GM12878 (cell line): Measurements from ENCODE around the gene RBM4. TPM values are rescaled to one million over a fixed set of nuclear protein-coding genes. Genes with fewer than 3 reads are reported as not detected.

Experiments
- FOXM1 ChIP-seq: IDR thresholded peaks from 2 replicates; pipeline ENCODE4 v1.6.1; 2012; ENCODE audit warnings: low read depth, mild to moderate bottlenecking, inconsistent platforms, low read length, moderate library complexity
- HDGF ChIP-seq: fragments of 450-650 bp; IDR thresholded peaks from 2 replicates; pipeline ENCODE4 v1.6.1; 2016; ENCODE audit warnings: antibody characterized with exemption
- MEF2A ChIP-seq: IDR thresholded peaks from 2 replicates; pipeline ENCODE4 v1.6.1; 2011; ENCODE audit warnings: low read depth, mild to moderate bottlenecking, low read length, moderate library complexity; ENCODE audit not compliant: insufficient read depth
- SP1 ChIP-seq: IDR thresholded peaks from one replicate; pipeline ENCODE4 v1.6.1; 2011; ENCODE audit warnings: low read depth, low read length
- SREBF2 ChIP-seq: IDR thresholded peaks from 2 replicates; pipeline ENCODE4 v1.6.1; 2012; ENCODE audit warnings: mild to moderate bottlenecking, low read length
- TBL1XR1 ChIP-seq: IDR thresholded peaks from 2 replicates; pipeline ENCODE4 v1.6.1; 2012; ENCODE audit warnings: low read depth, low read length, improper control_type of control experiment
- ZNF24 ChIP-seq: fragments of 450-650 bp; IDR thresholded peaks from 2 replicates; pipeline ENCODE4 v1.6.1; 2017; ENCODE audit warnings: antibody characterized with exemption, mild to moderate bottlenecking
- polyA plus RNA-seq, 11 experiments: library from polyadenylated mRNA; depleted of rRNA in 4 of 11; unstranded in 6 of 11; stranded (reverse) in 5 of 11; fragments of >200 nt; fragmentation: Nextera tagmentation in 4 of 11; fragmentation: Illumina TruSeq in 1 of 11; extraction: Ambion mirVana in 4 of 11; extraction: Trizol in 1 of 11; gene quantifications; 1 replicate in 1 of 11; 2 replicates in 10 of 11; pipeline versions ENCODE4 v1.2.1 to v1.2.3, GENCODE V29; 2011 to 2016; ENCODE audit warnings: inconsistent platforms in 2 of 11, missing spikeins in 2 of 11, low read depth in 1 of 11
- total RNA-seq, 4 experiments: library from RNA; depleted of rRNA in 3 of 4; stranded (reverse); fragments of >200 nt in 3 of 4; fragmentation: Illumina TruSeq in 1 of 4; extraction: Trizol in 1 of 4; gene quantifications; 2 replicates each; pipeline versions ENCODE4 v1.2.1 to v1.2.3, GENCODE V29; 2013 to 2021
- TF ChIP-seq, protein P1 (sequence below): fragments of 450-650 bp; IDR thresholded peaks from 2 replicates; pipeline ENCODE4 v1.6.1; 2016; ENCODE audit warnings: mild to moderate bottlenecking
- TF ChIP-seq, protein P2 (sequence below): fragments of 450-650 bp; IDR thresholded peaks from 2 replicates; pipeline ENCODE4 v1.6.1; 2018; ENCODE audit warnings: mild to moderate bottlenecking, low read depth, moderate library complexity; ENCODE audit not compliant: partially characterized antibody

Gene RBM4
- total and polyA plus RNA-seq, 10 of the 15 experiments (the other 5 are each of a cell fraction or from before 2014, with no cell fraction given): 105 to 224 (median 138) TPM

- TF ChIP-seq SP1: peak; percentile 94
- TF ChIP-seq, protein P1, sequence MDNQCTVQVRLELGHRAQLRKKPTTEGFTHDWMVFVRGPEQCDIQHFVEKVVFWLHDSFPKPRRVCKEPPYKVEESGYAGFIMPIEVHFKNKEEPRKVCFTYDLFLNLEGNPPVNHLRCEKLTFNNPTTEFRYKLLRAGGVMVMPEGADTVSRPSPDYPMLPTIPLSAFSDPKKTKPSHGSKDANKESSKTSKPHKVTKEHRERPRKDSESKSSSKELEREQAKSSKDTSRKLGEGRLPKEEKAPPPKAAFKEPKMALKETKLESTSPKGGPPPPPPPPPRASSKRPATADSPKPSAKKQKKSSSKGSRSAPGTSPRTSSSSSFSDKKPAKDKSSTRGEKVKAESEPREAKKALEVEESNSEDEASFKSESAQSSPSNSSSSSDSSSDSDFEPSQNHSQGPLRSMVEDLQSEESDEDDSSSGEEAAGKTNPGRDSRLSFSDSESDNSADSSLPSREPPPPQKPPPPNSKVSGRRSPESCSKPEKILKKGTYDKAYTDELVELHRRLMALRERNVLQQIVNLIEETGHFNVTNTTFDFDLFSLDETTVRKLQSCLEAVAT: peak; percentile 34; the same call in 1 of the 2 replicates
- TF ChIP-seq, protein P2, sequence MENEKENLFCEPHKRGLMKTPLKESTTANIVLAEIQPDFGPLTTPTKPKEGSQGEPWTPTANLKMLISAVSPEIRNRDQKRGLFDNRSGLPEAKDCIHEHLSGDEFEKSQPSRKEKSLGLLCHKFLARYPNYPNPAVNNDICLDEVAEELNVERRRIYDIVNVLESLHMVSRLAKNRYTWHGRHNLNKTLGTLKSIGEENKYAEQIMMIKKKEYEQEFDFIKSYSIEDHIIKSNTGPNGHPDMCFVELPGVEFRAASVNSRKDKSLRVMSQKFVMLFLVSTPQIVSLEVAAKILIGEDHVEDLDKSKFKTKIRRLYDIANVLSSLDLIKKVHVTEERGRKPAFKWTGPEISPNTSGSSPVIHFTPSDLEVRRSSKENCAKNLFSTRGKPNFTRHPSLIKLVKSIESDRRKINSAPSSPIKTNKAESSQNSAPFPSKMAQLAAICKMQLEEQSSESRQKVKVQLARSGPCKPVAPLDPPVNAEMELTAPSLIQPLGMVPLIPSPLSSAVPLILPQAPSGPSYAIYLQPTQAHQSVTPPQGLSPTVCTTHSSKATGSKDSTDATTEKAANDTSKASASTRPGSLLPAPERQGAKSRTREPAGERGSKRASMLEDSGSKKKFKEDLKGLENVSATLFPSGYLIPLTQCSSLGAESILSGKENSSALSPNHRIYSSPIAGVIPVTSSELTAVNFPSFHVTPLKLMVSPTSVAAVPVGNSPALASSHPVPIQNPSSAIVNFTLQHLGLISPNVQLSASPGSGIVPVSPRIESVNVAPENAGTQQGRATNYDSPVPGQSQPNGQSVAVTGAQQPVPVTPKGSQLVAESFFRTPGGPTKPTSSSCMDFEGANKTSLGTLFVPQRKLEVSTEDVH: no peak
- no peak for TF ChIP-seq FOXM1
- no peak for TF ChIP-seq SREBF2
- no peak for TF ChIP-seq ZNF24
- peak; percentile 94 for TF ChIP-seq HDGF
- peak; percentile 11; the same call in 1 of the 2 replicates for TF ChIP-seq TBL1XR1
- 0 out of 2 replicates have a peak, but pooled peaks have one; percentile 6 for TF ChIP-seq MEF2A
These were observed 21.9 kb upstream of the RBM4 start, which contains the start of gene RBM14 (continued) for GRCh38 chr11:66616379-66617154.
